T-helper 2 cell treated with Interferon-gamma antibody and Interleukin-4, amounts not matched to agents 5 μg/mL and 100 μg/mL, for 36 hours (primary cell): ENCODE results near the gene RNASE12.

ENCODE experiments used
- DNase-seq: peaks from one replicate; pipeline ENCODE4 v3.0.0; 2021; ENCODE audit warnings: low spot score
- H3K27ac Mint-ChIP-seq: one replicate; pipeline ENCODE4 v1.8.0; 2021; ENCODE audit warnings: mild to moderate bottlenecking, mixed read lengths
- H3K27me3 Mint-ChIP-seq: one replicate; pipeline ENCODE4 v1.8.0; 2021; ENCODE audit warnings: low read depth, mixed read lengths
- H3K36me3 Mint-ChIP-seq: one replicate; pipeline ENCODE4 v1.8.0; 2021; ENCODE audit warnings: low read depth, mixed read lengths
- H3K4me1 Mint-ChIP-seq: one replicate; pipeline ENCODE4 v1.8.0; 2021; ENCODE audit warnings: low read depth, mixed read lengths
- H3K4me3 Mint-ChIP-seq: one replicate; pipeline ENCODE4 v1.8.0; 2022; ENCODE audit warnings: mild to moderate bottlenecking, moderate library complexity, mixed read lengths
- H3K9me3 Mint-ChIP-seq: one replicate; pipeline ENCODE4 v1.8.0; 2021; ENCODE audit warnings: mixed read lengths

The RNASE12 gene

GRCh38 chr14:20591235-20591634 is at the start of gene RNASE12:
TSS of gene RNASE12 (minus strand) at chr14:20591376. CDS start at chr14:20590723, 653 bp downstream.
- DNase-seq, result no peak
- Mint-ChIP-seq H3K27ac (no peak within 1 kb of the TSS), H3K9me3 (no peaks in the 10 kb centered on the region), H3K4me3 (no peak within 1 kb of the TSS), H3K27me3 (peaks cover 4% of the 10 kb centered on the region), H3K4me1 (peaks cover 10% of the 10 kb centered on the region), H3K36me3 (no peaks in the 10 kb centered on the region)

DNA sequence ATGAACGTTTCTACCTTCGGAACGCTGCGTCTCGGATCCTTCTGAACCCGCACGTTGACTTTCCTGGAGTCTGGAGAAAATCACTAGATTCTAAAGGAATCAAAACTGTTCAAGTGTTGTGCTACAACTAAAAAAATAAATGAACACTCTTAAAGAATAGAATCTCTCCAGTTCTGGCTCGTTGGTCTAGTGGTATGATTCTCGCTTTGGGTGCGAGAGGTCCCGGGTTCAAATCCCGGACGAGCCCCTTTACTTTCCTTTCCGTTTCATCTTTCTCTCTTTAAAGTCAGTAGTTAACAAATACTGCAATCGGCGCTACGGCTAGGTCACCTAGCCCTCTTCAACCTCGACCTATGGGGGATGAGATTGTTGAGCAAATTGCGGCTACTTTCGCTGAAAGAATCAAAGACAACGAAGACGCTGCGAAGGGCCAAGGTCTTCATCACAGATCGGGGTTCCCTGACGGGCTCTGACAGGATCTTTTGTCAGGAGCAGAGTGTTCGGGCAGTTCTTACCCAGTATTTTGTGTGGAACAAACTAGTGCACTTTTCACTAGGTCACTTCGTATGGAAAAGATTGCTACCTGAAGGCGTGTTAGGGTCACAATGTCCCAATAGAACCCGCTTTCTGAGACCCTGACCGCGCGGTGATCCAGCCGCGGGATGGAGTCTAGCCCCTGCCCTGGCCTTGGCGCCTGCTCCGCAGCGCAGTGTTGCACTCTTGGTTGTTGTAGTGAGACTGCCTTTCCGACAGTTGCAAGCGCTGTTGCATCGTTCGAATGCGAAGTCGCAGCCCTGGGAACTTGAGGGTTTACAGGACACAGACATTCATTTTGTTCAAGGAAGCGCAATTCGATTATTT is 41.9 kb upstream of the RNASE12 start:
- H3K4me1 Mint-ChIP-seq, result peaks cover 37% of the 10 kb centered on the region
- no peaks in the 10 kb centered on the region for H3K9me3 Mint-ChIP-seq
- peak overlapping the region; percentile 84 for H3K4me3 Mint-ChIP-seq
- peak overlapping the region; percentile 84 for H3K27ac Mint-ChIP-seq
- peak; percentile 68 for DNase-seq
- no peaks in the 10 kb centered on the region for H3K36me3 Mint-ChIP-seq
- peaks cover 70% of the 10 kb centered on the region for H3K27me3 Mint-ChIP-seq

- H3K36me3 Mint-ChIP-seq, result no peaks in the 10 kb centered on the region
- peaks cover 74% of the 10 kb centered on the region for H3K27me3 Mint-ChIP-seq
- peak overlapping the region; percentile 84 for H3K27ac Mint-ChIP-seq
- peak overlapping the region; percentile 84 for H3K4me3 Mint-ChIP-seq
- H3K9me3 Mint-ChIP-seq, result no peaks in the 10 kb centered on the region
- H3K4me1 Mint-ChIP-seq, result peaks cover 41% of the 10 kb centered on the region
- peak; percentile 38 for DNase-seq
Observed at GRCh38 chr14:20632448-20632830, 41.3 kb upstream of the RNASE12 start.

DNA sequence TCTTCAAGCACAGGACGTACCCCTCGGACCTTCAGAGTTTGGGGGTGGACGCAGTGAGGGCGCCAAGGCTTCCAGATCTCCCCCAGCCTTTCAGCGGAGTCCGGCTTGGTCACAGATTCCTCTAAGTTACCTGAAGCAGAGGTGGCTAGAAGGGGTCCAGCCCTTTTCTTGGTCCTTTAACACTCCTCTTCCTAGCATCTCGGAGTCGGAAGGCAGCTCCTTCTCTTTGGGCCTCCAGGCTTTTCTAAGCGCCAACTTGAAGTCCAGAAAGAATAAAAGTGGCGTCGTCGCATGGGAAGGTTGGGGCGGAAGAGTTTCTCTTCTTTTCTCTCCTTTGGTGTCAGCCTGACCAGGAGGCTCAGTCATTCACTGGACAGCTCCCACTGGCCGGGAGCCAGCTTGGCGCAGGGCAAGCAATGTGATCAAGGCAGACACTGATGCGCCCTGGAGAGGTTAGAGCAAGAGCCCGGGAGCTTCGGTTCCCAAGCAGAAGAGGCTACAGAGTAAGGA is 40.8 kb upstream of the RNASE12 start:
- Mint-ChIP-seq H3K4me1 (peaks cover 43% of the 10 kb centered on the region), H3K27ac (peak overlapping the region; percentile 19), H3K9me3 (no peaks in the 10 kb centered on the region), H3K27me3 (peaks cover 79% of the 10 kb centered on the region), H3K4me3 (peak overlapping the region; percentile 84), H3K36me3 (no peaks in the 10 kb centered on the region)
- no peak for DNase-seq

- Mint-ChIP-seq H3K4me1 (peaks cover 46% of the 10 kb centered on the region), H3K27ac (peak overlapping the region; percentile 38), H3K4me3 (peak overlapping the region; percentile 84), H3K36me3 (no peaks in the 10 kb centered on the region), H3K9me3 (no peaks in the 10 kb centered on the region), H3K27me3 (peaks cover 80% of the 10 kb centered on the region)
- no peak for DNase-seq
Observed at GRCh38 chr14:20631023-20631879, 40.1 kb upstream of the RNASE12 start.

DNA sequence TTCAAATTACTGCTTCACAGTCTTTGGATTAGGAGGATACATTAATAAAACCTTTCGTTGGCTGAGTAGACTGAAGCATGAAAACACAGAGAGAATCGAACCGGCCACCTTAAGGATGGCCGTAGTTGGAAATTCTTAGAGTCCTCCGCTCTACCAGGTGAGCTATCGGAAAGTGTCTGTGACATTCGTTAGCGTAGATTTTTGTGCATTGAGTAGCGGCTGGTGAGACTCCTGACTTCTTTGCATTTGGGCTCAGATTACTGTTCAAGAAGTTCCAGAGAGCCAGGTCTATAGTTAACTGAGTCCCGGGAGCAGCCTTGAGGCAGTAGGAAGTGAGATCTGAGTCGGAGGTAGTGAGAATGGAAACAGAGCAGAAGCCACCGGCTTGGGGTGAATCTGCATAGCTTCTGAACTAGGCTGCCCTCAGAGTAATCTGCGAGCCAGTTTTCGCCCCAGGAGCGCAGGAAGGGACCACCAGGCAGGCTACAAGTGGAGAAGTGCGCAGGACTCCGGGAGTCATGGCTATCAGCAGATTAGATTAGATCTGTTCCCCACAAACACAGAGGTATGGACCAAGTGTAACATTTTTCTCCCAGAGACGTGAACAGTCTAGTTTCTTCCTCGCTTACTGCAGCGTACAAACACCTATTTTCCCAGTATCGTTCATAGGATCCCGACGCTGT is 39.3 kb upstream of the RNASE12 start:
- peak; percentile 34 for DNase-seq
- Mint-ChIP-seq H3K9me3 (no peaks in the 10 kb centered on the region), H3K27ac (peak overlapping the region; percentile 38), H3K36me3 (no peaks in the 10 kb centered on the region), H3K4me3 (peak overlapping the region; percentile 83), H3K27me3 (peaks cover 79% of the 10 kb centered on the region), H3K4me1 (peaks cover 50% of the 10 kb centered on the region)

GRCh38 chr14:20628063-20628854 is 37.1 kb upstream of the RNASE12 start:
- H3K4me3 Mint-ChIP-seq, result no peak overlapping the region
- H3K36me3 Mint-ChIP-seq, result no peaks in the 10 kb centered on the region
- peaks cover 69% of the 10 kb centered on the region for H3K27me3 Mint-ChIP-seq
- no peaks in the 10 kb centered on the region for H3K9me3 Mint-ChIP-seq
- DNase-seq, result no peak
- no peak overlapping the region for H3K27ac Mint-ChIP-seq
- peaks cover 62% of the 10 kb centered on the region for H3K4me1 Mint-ChIP-seq

GRCh38 chr14:20627346-20628027 is 36.3 kb upstream of the RNASE12 start:
- no peak for DNase-seq
- no peak overlapping the region for H3K4me3 Mint-ChIP-seq
- peaks cover 61% of the 10 kb centered on the region for H3K4me1 Mint-ChIP-seq
- H3K27me3 Mint-ChIP-seq, result peaks cover 61% of the 10 kb centered on the region
- no peak overlapping the region for H3K27ac Mint-ChIP-seq
- H3K9me3 Mint-ChIP-seq, result no peaks in the 10 kb centered on the region
- H3K36me3 Mint-ChIP-seq, result no peaks in the 10 kb centered on the region

DNA sequence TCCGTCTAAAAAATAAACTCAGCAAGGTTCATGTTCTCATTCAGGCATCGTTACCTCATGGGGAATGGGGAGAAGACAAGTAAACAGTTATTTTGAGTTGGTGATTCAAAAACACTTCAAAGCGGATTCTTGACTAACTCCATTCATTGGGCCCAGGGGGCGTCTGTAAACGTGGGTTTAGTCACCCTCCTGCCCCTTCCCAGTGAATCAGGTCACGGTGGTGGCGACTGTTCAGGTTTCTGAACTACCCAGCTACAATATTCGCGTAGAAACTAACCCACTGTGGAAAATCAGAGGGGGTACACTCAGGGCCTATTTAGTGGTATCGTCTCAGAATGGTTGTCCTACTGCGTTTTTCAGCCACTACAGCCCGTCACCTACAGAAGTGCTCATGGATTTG is 35.1 kb upstream of the RNASE12 start:
- no peaks in the 10 kb centered on the region for H3K36me3 Mint-ChIP-seq
- peaks cover 56% of the 10 kb centered on the region for H3K4me1 Mint-ChIP-seq
- peak overlapping the region; percentile 73 for H3K4me3 Mint-ChIP-seq
- no peaks in the 10 kb centered on the region for H3K9me3 Mint-ChIP-seq
- no peak overlapping the region for H3K27ac Mint-ChIP-seq
- no peak for DNase-seq
- peaks cover 60% of the 10 kb centered on the region for H3K27me3 Mint-ChIP-seq

DNA sequence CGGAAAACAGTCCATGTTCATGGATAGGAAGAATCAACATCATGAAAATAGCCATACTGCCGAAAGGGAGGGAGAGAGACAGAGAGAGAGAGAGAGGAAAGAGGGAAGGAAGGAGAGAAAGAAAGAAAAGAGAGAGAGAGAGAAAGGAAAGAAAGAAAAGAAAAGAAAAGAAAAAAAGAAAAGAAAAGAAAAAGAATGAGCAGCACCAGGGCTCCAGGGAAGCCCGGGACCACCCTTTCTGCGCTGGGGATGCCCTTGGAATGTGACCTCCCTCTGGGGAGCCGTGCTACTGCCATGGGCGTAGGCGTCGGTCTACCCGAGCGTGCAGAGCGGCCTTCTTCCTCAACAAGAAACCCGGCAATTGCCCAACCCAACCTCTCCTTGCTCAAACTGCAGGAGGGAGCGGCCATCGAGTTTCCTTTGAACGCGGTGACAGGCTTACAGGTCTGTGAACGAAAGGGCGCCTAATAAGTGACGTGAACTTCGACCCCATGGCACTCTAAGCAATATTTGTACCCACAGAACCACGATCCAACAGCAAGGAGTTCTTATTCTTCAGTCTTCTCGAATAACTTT is 33.4 kb upstream of the RNASE12 start:
- no peaks in the 10 kb centered on the region for H3K9me3 Mint-ChIP-seq
- DNase-seq, result peak; percentile 32

DNA sequence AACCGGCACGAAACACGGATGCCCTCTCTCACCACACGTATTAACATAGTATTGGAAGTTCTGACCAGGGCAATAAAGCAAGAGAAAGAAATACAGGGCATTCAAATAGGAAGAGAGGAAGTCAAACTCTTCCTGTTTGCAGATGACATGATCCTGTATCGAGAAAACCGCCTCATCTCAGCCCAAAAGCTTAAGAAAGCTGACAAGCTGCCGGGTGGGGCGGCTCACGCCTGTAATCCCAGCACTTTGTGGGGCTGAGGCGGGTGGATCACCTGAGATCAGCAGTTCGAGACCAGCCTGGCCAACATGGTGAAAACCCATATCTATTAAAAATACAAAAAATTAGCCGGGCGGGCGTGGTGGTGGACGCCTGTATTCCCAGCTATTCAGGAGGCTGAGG is 32.6 kb upstream of the RNASE12 start:
- H3K27ac Mint-ChIP-seq, result no peak overlapping the region
- H3K4me3 Mint-ChIP-seq, result peak overlapping the region; percentile 73
- H3K9me3 Mint-ChIP-seq, result no peaks in the 10 kb centered on the region
- DNase-seq, result no peak
- peaks cover 45% of the 10 kb centered on the region for H3K4me1 Mint-ChIP-seq
- H3K27me3 Mint-ChIP-seq, result peaks cover 41% of the 10 kb centered on the region
- no peaks in the 10 kb centered on the region for H3K36me3 Mint-ChIP-seq

More for the DNA sequence above, 33.4 kb upstream of the RNASE12 start:
- Mint-ChIP-seq H3K36me3 (no peaks in the 10 kb centered on the region), H3K4me1 (peaks cover 47% of the 10 kb centered on the region), H3K4me3 (peak overlapping the region; percentile 73), H3K27me3 (peaks cover 47% of the 10 kb centered on the region), H3K27ac (peak overlapping the region; percentile 55)

DNA sequence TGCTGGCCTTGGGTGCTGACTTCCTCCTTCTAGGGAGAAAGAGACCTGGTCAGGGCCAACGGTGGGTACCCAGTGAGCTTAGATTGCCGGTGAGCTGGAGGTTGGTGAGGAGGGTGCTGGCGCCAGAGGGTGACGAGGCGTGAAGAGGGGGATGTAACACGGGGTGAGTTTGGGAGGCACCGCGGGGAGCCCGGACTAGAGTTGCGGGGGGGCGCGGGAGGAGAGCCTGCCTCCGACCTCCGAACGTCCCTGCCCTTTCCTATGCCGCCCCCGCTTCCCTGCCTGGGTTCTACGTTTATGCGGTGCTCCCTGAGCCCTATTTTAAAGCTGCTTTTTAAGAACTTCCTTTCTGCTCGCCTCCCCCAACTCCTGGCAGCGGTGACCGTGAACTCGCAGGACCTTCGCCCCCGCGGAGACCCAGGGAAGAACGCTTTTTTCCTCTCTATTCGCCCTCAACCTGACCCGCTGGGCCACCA is 31.7 kb upstream of the RNASE12 start:
- DNase-seq, result no peak
- peak overlapping the region; percentile 15 for H3K27ac Mint-ChIP-seq
- peaks cover 46% of the 10 kb centered on the region for H3K4me1 Mint-ChIP-seq
- H3K36me3 Mint-ChIP-seq, result no peaks in the 10 kb centered on the region
- H3K4me3 Mint-ChIP-seq, result peak overlapping the region; percentile 60
- no peaks in the 10 kb centered on the region for H3K9me3 Mint-ChIP-seq
- peaks cover 38% of the 10 kb centered on the region for H3K27me3 Mint-ChIP-seq
